SK-N-SH (cell line): Measurements from ENCODE around the gene BRS3.

ENCODE experiments used
- CTCF ChIP-seq: fragments of 200-600 bp; sonication (generic); IDR thresholded peaks from 2 replicates; pipeline ENCODE4 v1.6.1; 2017; ENCODE audit warnings: antibody characterized with exemption, mild to moderate bottlenecking, moderate library complexity
- EP300 ChIP-seq, 2 experiments: IDR thresholded peaks; 2 replicates each; pipeline versions ENCODE4 v1.4.0 to v1.6.1; 2012; ENCODE audit warnings: borderline replicate concordance in 1 of 2, low read depth in 1 of 2, low read length in 1 of 2
- EZH2phosphoT487 ChIP-seq: fragments of 200-600 bp; sonication (generic); IDR thresholded peaks from 2 replicates; pipeline ENCODE4 v1.6.1; 2017; ENCODE audit warnings: low read depth, mixed run types, mild to moderate bottlenecking, antibody characterized with exemption, moderate library complexity, borderline replicate concordance
- FOXJ3 ChIP-seq: sonication (generic); formaldehyde crosslinking; IDR thresholded peaks from 2 replicates; pipeline ENCODE4 v1.5.1; 2020; ENCODE audit warnings: mild to moderate bottlenecking, missing genetic modification reagents
- FOXM1 ChIP-seq: IDR thresholded peaks from 2 replicates; pipeline ENCODE4 v1.4.0; 2012; ENCODE audit warnings: low read depth, mild to moderate bottlenecking
- JUND ChIP-seq: IDR thresholded peaks from 2 replicates; pipeline ENCODE4 v1.4.0; 2012
- NRF1 ChIP-seq: IDR thresholded peaks from 2 replicates; pipeline ENCODE4 v1.6.1; 2012; ENCODE audit warnings: low read depth, mild to moderate bottlenecking, low read length
- POLR2AphosphoS5 ChIP-seq: IDR thresholded peaks from 2 replicates; pipeline ENCODE4 v1.6.1; 2012; ENCODE audit warnings: low read depth, low read length
- RAD21 ChIP-seq: IDR thresholded peaks from 2 replicates; pipeline ENCODE4 v1.6.1; 2012; ENCODE audit warnings: mild to moderate bottlenecking, low read length
- TCF12 ChIP-seq: IDR thresholded peaks from 2 replicates; pipeline ENCODE4 v1.4.0; 2012
- TEAD4 ChIP-seq: IDR thresholded peaks from 2 replicates; pipeline ENCODE4 v1.4.0; 2012; ENCODE audit warnings: mild to moderate bottlenecking, borderline replicate concordance; ENCODE audit not compliant: insufficient read depth
- YY1 ChIP-seq: IDR thresholded peaks from 2 replicates; pipeline ENCODE4 v1.4.0; 2012; ENCODE audit warnings: low read depth, mild to moderate bottlenecking
- TF ChIP-seq, protein P1 (sequence below): IDR thresholded peaks from 2 replicates; pipeline ENCODE4 v1.6.1; 2012; ENCODE audit warnings: mild to moderate bottlenecking, low read depth, low read length, moderate library complexity
- TF ChIP-seq, protein P2 (sequence below): IDR thresholded peaks from 2 replicates; pipeline ENCODE4; 2012

GRCh38 chrX:136467303-136467702 is 20.4 kb upstream of the BRS3 start:
- TF ChIP-seq CTCF (no peak), TEAD4 (no peak), RAD21 (no peak), FOXM1 (no peak), YY1 (no peak), TCF12 (no peak), EP300 (IDR thresholded peaks at IDR 0.05; ENCODE audit: borderline replicate concordance in 1 of 2, low read depth in 1 of 2, low read length in 1 of 2) (no peak), POLR2AphosphoS5 (no peak), JUND (no peak), EZH2phosphoT487 (no peak), NRF1 (no peak), FOXJ3 (CRISPR knock-in tag) (no peak)
- TF ChIP-seq, protein P1, sequence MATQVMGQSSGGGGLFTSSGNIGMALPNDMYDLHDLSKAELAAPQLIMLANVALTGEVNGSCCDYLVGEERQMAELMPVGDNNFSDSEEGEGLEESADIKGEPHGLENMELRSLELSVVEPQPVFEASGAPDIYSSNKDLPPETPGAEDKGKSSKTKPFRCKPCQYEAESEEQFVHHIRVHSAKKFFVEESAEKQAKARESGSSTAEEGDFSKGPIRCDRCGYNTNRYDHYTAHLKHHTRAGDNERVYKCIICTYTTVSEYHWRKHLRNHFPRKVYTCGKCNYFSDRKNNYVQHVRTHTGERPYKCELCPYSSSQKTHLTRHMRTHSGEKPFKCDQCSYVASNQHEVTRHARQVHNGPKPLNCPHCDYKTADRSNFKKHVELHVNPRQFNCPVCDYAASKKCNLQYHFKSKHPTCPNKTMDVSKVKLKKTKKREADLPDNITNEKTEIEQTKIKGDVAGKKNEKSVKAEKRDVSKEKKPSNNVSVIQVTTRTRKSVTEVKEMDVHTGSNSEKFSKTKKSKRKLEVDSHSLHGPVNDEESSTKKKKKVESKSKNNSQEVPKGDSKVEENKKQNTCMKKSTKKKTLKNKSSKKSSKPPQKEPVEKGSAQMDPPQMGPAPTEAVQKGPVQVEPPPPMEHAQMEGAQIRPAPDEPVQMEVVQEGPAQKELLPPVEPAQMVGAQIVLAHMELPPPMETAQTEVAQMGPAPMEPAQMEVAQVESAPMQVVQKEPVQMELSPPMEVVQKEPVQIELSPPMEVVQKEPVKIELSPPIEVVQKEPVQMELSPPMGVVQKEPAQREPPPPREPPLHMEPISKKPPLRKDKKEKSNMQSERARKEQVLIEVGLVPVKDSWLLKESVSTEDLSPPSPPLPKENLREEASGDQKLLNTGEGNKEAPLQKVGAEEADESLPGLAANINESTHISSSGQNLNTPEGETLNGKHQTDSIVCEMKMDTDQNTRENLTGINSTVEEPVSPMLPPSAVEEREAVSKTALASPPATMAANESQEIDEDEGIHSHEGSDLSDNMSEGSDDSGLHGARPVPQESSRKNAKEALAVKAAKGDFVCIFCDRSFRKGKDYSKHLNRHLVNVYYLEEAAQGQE, result no peak
- TF ChIP-seq, protein P2, sequence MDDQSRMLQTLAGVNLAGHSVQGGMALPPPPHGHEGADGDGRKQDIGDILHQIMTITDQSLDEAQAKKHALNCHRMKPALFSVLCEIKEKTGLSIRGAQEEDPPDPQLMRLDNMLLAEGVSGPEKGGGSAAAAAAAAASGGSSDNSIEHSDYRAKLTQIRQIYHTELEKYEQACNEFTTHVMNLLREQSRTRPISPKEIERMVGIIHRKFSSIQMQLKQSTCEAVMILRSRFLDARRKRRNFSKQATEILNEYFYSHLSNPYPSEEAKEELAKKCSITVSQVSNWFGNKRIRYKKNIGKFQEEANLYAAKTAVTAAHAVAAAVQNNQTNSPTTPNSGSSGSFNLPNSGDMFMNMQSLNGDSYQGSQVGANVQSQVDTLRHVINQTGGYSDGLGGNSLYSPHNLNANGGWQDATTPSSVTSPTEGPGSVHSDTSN, result no peak
